Left colon (tissue), 2 donors: Measurements from ENCODE around the gene CALN1. TPM values are rescaled to one million over a fixed set of nuclear protein-coding genes. Genes with fewer than 3 reads are reported as not detected.
"Not testable (repeated sequence)": the region's sequence is repeated elsewhere in the genome, so short reads cannot be mapped to it uniquely, and the experiment has no call there.

Experiments used
- ATAC-seq: fragments of 200-7000 bp; cut with Tn5 transposase; one replicate; pipeline ENCODE4 v1.9.1; 2020; ENCODE audit warnings: mild to moderate bottlenecking, moderate library complexity
- DNase-seq, 2 donors: peaks; one replicate each; pipeline ENCODE4 v3.0.0-alpha.2; 2020
- intact Hi-C, 2 donors: fragments of 100-400 bp; cut with DNase I in 1 of 2; cut with micrococcal nuclease in 1 of 2; formaldehyde crosslinking; loops; one replicate each; pipeline versions ENCODE4 v1.11.2 to v1.14.0; 2022; cut with DNase I, micrococcal nuclease
- total RNA-seq, 2 donors: library from RNA; stranded (reverse); fragmentation: NEBNext Ultra II Directional; extraction: Animal tissue kit (Norgen Biotek cat#: 25700); gene quantifications; one replicate each; pipeline ENCODE4 v1.2.1, GENCODE V29; 2021
- donor health status: DM: no; HTN: no; CAD: no.
- donor health status: DM: yes; HTN: yes; CAD: no.

CALN1 gene
- total RNA-seq, 2 donors from 2014 or later, result not detected

GRCh38 chr7:72223351-72223750 is 188.8 kb downstream of the CALN1 start:
- intact Hi-C loops, result no loop called here
- ATAC-seq, result no peak
- DNase-seq, result no peak

DNA sequence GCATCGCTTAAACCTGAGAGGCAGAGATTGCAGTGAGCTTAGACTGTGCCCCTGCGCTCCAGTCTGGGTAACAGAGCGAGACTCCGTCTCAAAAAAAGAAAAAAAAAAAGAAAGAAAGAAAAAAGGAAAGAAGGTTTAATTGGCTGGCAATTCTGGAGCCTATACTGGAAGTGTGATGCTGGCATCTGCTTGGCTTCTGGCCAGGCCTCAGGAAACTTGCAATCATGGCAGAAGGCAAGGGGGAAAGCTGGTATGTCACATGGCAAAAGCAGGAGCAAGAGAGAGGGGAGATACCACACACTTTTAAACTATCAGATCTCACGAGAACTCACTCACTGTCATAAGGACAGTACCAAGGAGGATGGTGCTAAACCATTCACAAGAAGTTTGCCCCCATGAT is 190.0 kb downstream of the CALN1 start:
- no peak for ATAC-seq
- intact Hi-C loops, result no loop called here
- no peak for DNase-seq

DNA sequence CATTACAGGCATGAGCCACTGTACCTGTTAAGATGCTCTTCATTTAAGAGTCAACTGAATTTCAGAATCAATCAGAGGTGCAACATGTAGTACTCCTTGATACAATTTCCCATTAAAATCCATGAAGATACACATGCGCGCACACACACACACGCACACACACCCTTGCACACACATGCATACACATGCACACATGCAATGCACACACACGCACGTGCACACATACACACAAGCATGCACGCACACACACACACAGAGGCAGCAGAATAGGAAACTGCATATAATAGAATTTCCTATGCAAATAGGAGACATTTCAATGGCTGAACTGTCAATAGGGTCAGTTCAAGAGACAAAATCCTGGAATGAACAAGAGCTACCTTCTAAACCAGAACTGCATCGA is 192.6 kb downstream of the CALN1 start:
- ATAC-seq (no peak), DNase-seq (no peak)
- intact Hi-C loops, result no loop called here

- intact Hi-C loops, result no loop called here
- ATAC-seq, result no peak
- no peak for DNase-seq
These were observed 195.0 kb downstream of the CALN1 start for GRCh38 chr7:72217151-72217550.

GRCh38 chr7:72213769-72214168 is 198.4 kb downstream of the CALN1 start:
- intact Hi-C loops, result no loop called here
- no peak for ATAC-seq
- DNase-seq, result no peak

DNA sequence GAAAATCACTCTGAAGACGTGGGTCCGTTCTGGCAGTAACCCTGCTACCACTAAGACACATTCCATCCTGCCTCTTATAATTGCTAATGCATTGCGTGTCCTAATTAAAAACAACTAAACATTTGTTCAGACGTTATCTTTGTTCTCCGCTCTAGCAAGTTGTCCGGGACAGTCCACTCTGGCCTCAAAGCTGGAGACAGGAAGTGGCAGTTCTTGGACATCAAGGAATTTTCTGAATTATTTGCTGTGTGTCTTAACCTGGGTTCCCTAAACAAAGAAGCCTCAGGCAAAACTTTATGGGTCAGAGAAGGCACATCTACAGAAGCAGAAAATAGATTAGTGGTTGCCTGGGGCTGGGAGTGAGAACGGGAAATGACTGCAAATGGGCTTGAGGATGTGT is 199.1 kb downstream of the CALN1 start:
- intact Hi-C loops, result no loop called here
- DNase-seq (no peak), ATAC-seq (no peak)

DNA sequence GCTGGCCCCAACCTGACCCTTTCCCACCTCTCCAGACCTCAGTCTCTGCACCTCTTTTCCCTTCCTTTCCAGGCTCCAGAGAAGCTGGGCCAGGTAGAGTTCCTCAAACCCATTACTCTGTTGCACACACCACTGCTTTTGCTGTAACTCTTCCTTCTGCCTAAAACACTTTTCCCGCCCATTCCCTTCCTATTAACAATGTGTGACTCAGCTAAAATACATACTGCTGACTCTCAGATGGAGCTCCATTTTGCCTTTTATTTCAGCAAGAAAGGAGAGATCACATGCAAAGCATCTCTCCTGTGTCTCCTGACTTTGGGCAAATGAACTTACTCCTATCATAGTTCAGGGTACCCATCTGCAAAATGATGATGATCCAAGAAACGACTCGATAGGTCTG is 201.0 kb downstream of the CALN1 start:
- ATAC-seq, result no peak
- intact Hi-C loops, result no loop called here
- DNase-seq, result no peak

GRCh38 chr7:72209006-72209405 is 203.1 kb downstream of the CALN1 start:
- intact Hi-C loops, DNase-seq, ATAC-seq: not testable (repeated sequence)

- intact Hi-C loops, result no loop called here
- DNase-seq (no peak), ATAC-seq (no peak)
These were observed 216.0 kb downstream of the CALN1 start for GRCh38 chr7:72196176-72196575.

GRCh38 chr7:72190919-72191318 is 221.2 kb downstream of the CALN1 start:
- ATAC-seq (no peak), DNase-seq (no peak)
- intact Hi-C loops, result no loop called here

GRCh38 chr7:72190146-72190545 is 222.0 kb downstream of the CALN1 start:
- DNase-seq, result no peak
- no peak for ATAC-seq
- intact Hi-C loops, result no loop called here

DNA sequence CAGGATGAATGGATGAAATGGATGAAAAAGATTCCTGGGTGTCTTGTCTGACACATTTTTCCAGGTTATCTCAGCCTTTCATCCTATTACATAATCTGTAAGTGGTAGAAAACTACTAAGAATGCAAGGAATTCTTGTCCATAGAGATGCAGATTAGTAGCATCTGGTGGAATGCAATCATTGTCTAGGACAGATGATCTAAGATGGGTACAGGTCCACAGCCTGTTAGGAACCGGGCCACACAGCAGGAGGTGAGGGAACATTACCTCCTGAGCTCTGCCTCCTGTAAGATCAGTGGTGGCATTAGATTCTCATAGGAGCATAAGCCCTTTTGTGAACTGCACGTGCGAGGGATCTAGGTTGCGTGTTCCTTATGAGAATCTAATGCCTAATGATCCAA is 225.0 kb downstream of the CALN1 start:
- intact Hi-C loops, result no loop called here
- ATAC-seq, result no peak
- DNase-seq, result no peak

GRCh38 chr7:72183835-72184234 is 228.3 kb downstream of the CALN1 start:
- no peak for DNase-seq

GRCh38 chr7:72182036-72182435 is 230.1 kb downstream of the CALN1 start:
- ATAC-seq (no peak), DNase-seq (no peak)
- intact Hi-C loops, result no loop called here

More at GRCh38 chr7:72183835-72184234, 228.3 kb downstream of the CALN1 start:
- no peak for ATAC-seq
- intact Hi-C loops, result no loop called here

GRCh38 chr7:72176875-72177274 is 235.3 kb downstream of the CALN1 start:
- intact Hi-C loops, result no loop called here
- no peak for DNase-seq
- no peak for ATAC-seq

DNA sequence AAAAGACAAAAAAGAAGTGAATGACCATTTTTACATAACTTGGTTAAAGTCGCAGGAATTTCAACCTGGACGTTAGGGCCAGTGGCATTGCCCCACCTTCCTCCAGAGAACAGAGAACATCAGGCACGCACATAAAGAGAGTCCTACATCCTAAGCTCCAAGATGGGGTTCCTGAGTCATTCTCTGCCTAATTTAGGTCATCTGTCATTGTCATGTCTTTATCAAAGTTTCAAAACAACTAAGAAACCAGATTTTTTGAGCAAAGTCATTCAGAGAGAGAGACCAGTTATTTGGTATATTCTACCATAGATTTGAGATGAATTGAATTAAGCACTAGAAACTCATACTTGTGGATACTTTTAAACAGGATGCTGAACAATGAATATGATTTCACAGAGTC is 241.7 kb downstream of the CALN1 start:
- intact Hi-C loops, result no loop called here
- ATAC-seq (no peak), DNase-seq (no peak)

GRCh38 chr7:72163271-72163670 is 248.9 kb downstream of the CALN1 start:
- DNase-seq, result no peak
- no peak for ATAC-seq
- intact Hi-C loops, result no loop called here

DNA sequence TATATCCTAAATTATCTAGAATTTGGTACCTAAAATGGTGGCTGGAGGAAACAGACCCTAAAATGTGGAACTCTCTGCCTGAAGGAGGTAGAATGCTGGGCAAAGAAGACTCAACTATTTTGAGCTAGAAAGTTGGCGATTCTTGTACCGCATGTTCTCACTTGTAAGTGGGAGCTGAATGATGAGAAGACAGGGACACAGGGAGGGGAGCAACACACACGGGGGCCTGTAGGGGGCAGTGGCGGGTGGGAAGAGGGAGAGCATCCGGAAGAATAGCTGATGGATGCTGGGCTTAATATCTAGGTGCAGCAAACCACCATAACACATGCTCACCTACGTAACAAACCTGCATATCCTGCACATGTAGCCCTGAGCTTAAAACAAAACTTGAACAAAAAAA is 250.6 kb downstream of the CALN1 start:
- ATAC-seq, result no peak
- intact Hi-C loops, result no loop called here
- no peak for DNase-seq

- ATAC-seq (no peak), DNase-seq (no peak)
- intact Hi-C loops, result no loop called here
These were observed 252.2 kb downstream of the CALN1 start for GRCh38 chr7:72159911-72160310.

- intact Hi-C loops, result no loop called here
- ATAC-seq (no peak), DNase-seq (no peak)
These were observed 255.5 kb downstream of the CALN1 start for GRCh38 chr7:72156671-72157070.

- intact Hi-C loops, result no loop called here
- ATAC-seq (no peak), DNase-seq (no peak)
These were observed 259.0 kb downstream of the CALN1 start for GRCh38 chr7:72153132-72153512.
